ENCODE data around the gene KAZN.

KAZN gene

GRCh38 chr1:15102646-15103045, 504.2 kb downstream of the KAZN start:
- no peak overlapping the region for H3K27ac ChIP-seq

GRCh38 chr1:15103211-15103610, 504.7 kb downstream of the KAZN start:
- Histone ChIP-seq H3K4me1 (ENCODE audit: control insufficient read depth in 1 of 2, insufficient read depth in 1 of 2, low read depth in 1 of 2, low read length in 1 of 2) (no peaks in the 10 kb centered on the region), H3K27me3 (peaks cover 22% of the 10 kb centered on the region), H3K36me3 (no peaks in the 10 kb centered on the region), H3K27ac (no peak overlapping the region), H3K9me3 (no peaks in the 10 kb centered on the region), H3K4me3 (ENCODE audit: low read depth in 1 of 2, low read length in 1 of 2) (no peak overlapping the region)
- no peak for TF ChIP-seq CTCF (IDR thresholded peaks at IDR 0.05)

More at GRCh38 chr1:15102646-15103045, 504.2 kb downstream of the KAZN start:
- Histone ChIP-seq H3K4me3 (ENCODE audit: low read depth in 1 of 2, low read length in 1 of 2) (no peak overlapping the region), H3K27me3 (peaks cover 22% of the 10 kb centered on the region), H3K36me3 (no peaks in the 10 kb centered on the region), H3K9me3 (no peaks in the 10 kb centered on the region), H3K4me1 (ENCODE audit: control insufficient read depth in 1 of 2, insufficient read depth in 1 of 2, low read depth in 1 of 2, low read length in 1 of 2) (no peaks in the 10 kb centered on the region)
- no peak for TF ChIP-seq CTCF (IDR thresholded peaks at IDR 0.05)

- Histone ChIP-seq H3K36me3 (no peaks in the 10 kb centered on the region), H3K4me1 (ENCODE audit: control insufficient read depth in 1 of 2, insufficient read depth in 1 of 2, low read depth in 1 of 2, low read length in 1 of 2) (no peaks in the 10 kb centered on the region), H3K4me3 (ENCODE audit: low read depth in 1 of 2, low read length in 1 of 2) (no peak overlapping the region), H3K9me3 (no peaks in the 10 kb centered on the region), H3K27me3 (peaks cover 22% of the 10 kb centered on the region), H3K27ac (no peak overlapping the region)
- TF ChIP-seq CTCF (IDR thresholded peaks at IDR 0.05): no peak
Observed at GRCh38 chr1:15103906-15104305, 505.4 kb downstream of the KAZN start.

GRCh38 chr1:15104768-15105167, 506.3 kb downstream of the KAZN start:
- Histone ChIP-seq H3K27ac (no peak overlapping the region), H3K36me3 (no peaks in the 10 kb centered on the region), H3K4me3 (ENCODE audit: low read depth in 1 of 2, low read length in 1 of 2) (no peak overlapping the region), H3K9me3 (no peaks in the 10 kb centered on the region), H3K4me1 (ENCODE audit: control insufficient read depth in 1 of 2, insufficient read depth in 1 of 2, low read depth in 1 of 2, low read length in 1 of 2) (no peaks in the 10 kb centered on the region), H3K27me3 (peaks cover 21% of the 10 kb centered on the region)
- no peak for TF ChIP-seq CTCF (IDR thresholded peaks at IDR 0.05)

- Histone ChIP-seq H3K4me1 (ENCODE audit: control insufficient read depth in 1 of 2, insufficient read depth in 1 of 2, low read depth in 1 of 2, low read length in 1 of 2) (no peaks in the 10 kb centered on the region), H3K27me3 (peaks cover 3% of the 10 kb centered on the region), H3K9me3 (no peaks in the 10 kb centered on the region), H3K4me3 (ENCODE audit: low read depth in 1 of 2, low read length in 1 of 2) (no peak overlapping the region), H3K27ac (no peak overlapping the region), H3K36me3 (no peaks in the 10 kb centered on the region)
- TF ChIP-seq CTCF (IDR thresholded peaks at IDR 0.05): no peak
Observed at GRCh38 chr1:15106608-15107007, 508.1 kb downstream of the KAZN start.
